Right lobe of liver (tissue), 6 donors: ENCODE results near the gene ZFP62. TPM values are rescaled to one million over a fixed set of nuclear protein-coding genes. Genes with fewer than 3 reads are reported as not detected.
A peak's percentile ranks its signal among the peaks of the same experiment; 100 is the strongest.

Experiments used
- ATAC-seq, 4 donors: fragments of 200-7000 bp; cut with Tn5 transposase; one replicate each; pipeline ENCODE4 v1.9.1; 2020; ENCODE audit warnings: mild to moderate bottlenecking in 4 of 4, moderate library complexity in 4 of 4
- DNase-seq, 3 donors: peaks; one replicate each; pipeline ENCODE4 v3.0.0-alpha.2; 2020
- H3K27ac ChIP-seq, 3 donors: fragments of 200-600 bp; one replicate each; pipeline ENCODE4 v1.8.0; 2022
- H3K27me3 ChIP-seq, 2 donors: fragments of 200-600 bp; one replicate each; pipeline ENCODE4 v1.8.0; 2022
- H3K36me3 ChIP-seq, 4 donors: fragments of 200-600 bp; sonication (generic) in 1 of 4; one replicate each; pipeline versions ENCODE4 v1.5.1 to v1.8.0; 2017 to 2022; ENCODE audit warnings: control low read depth in 1 of 4
- H3K4me1 ChIP-seq, 4 donors: fragments of 200-600 bp; sonication (generic) in 1 of 4; one replicate each; pipeline versions ENCODE4 v1.5.1 to v1.8.0; 2017 to 2022; ENCODE audit warnings: control low read depth in 1 of 4
- H3K4me3 ChIP-seq, 3 donors: fragments of 200-600 bp; one replicate each; pipeline ENCODE4 v1.8.0; 2022
- H3K9me3 ChIP-seq, 4 donors: fragments of 200-600 bp; sonication (generic) in 1 of 4; one replicate each; pipeline versions ENCODE4 v1.5.1 to v1.8.0; 2017 to 2022; ENCODE audit warnings: control low read depth in 1 of 4
- CTCF ChIP-seq, 4 donors: fragments of 200-600 bp in 3 of 4; fragments of 450-650 bp in 1 of 4; IDR thresholded peaks; one replicate each; pipeline versions ENCODE4 v1.5.1 to v1.8.0; 2016 to 2022; ENCODE audit warnings: antibody characterized with exemption in 4 of 4, mild to moderate bottlenecking in 2 of 4
- POLR2A ChIP-seq: fragments of 450-650 bp; IDR thresholded peaks from one replicate; pipeline ENCODE4 v1.6.1; 2017; ENCODE audit warnings: antibody characterized with exemption, mild to moderate bottlenecking
- WGBS: methylation state at CpG from one replicate; pipeline ENCODE4 v1.1.6; 2018; ENCODE audit warnings: low coverage, low lambda C conversion rate; ENCODE audit not compliant: insufficient coverage; ENCODE audit errors: missing lambda C conversion rate; 5-methylcytosine and 5-hydroxymethylcytosine counted together
- intact Hi-C, 2 donors: fragments of 100-400 bp; cut with DNase I; formaldehyde crosslinking; loops; one replicate each; pipeline versions ENCODE4 v1.11.2 to v1.14.1; 2022
- total RNA-seq, 6 experiments: library from RNA; depleted of rRNA in 2 of 6; stranded (reverse); fragments of >200 nt in 2 of 6; fragmentation: NEBNext Ultra II Directional in 3 of 6; extraction: Animal tissue kit (Norgen Biotek cat#: 25700) in 3 of 6; gene quantifications; one replicate each; pipeline versions ENCODE4 v1.1.0 to v1.2.4, GENCODE V29; 2016 to 2023
- donor health status: DM: no; HTN: yes; CAD: no.
- donor health status: DM: no; HTN: no; CAD: no.
- donor health status: DM: no; HTN: no; CAD: no.
- donor health status: DM: no; HTN: yes; CAD: no.
- donor health status: DM: no; HTN: yes; CAD: no.

ZFP62 gene
- total RNA-seq, 6 experiments from 2014 or later, result 3.6 to 9.0 (median 6.0) TPM

DNA sequence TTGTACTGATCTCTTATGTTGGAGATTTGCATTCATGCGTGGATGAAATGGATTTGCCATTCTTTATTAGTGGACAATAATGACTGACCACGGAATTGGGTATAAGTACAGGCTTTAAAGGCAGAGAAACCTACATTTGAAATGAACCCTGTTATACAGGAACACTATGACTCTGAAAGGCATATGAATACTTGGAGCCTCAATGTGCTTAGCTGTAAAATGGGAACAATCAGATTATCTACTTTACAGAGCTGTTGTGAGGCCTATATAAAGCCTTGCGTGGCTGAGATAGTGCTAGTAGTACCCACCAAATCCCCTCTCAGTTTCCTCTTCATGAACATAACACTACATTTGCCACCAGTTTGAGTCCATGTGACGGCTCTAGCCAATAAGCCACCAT lies 39.5 kb downstream of the ZFP62 start:
- H3K4me3 ChIP-seq, result no peak overlapping the region
- H3K36me3 ChIP-seq, result no peaks in the 10 kb centered on the region
- no peak for ATAC-seq
- DNase-seq, result no peak
- WGBS, result 74% methylated on average over 4 of the region's 4 CpGs
- TF ChIP-seq POLR2A (no peak), CTCF (IDR thresholded peaks at IDR 0.05) (no peak)
- peaks cover 0 to 13% (median 0%) of the 10 kb centered on the region in 4 donors for H3K4me1 ChIP-seq
- intact Hi-C loops, result no loop called here
- no peaks in the 10 kb centered on the region for H3K9me3 ChIP-seq
- H3K27me3 ChIP-seq, result no peaks in the 10 kb centered on the region
- H3K27ac ChIP-seq, result peak overlapping the region; percentile 53 to 56 (median 55)

DNA sequence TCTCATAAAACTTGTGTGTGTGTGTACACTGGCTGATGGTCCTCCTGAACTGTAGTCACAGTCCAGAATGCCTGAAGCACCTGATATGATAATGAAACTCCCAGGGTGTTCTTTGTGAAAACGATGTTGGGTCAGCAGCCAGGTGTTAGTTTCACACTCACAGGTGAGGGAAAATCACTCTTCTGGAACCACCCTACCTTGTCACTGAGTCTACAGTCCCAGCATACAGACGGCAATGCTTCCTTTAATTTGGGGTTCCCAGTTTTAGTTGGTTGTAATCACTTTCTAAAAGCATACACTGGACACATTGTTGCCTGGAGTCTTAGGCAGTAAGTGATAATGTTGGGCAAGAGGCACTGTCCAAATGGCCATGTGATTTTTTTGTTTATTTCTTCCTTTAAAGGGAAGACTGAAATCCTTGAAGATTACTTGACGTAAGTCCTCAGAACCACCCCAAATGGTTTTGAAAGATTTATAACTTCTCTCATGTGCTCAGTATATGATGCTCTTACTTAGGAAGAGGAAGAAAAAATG lies 40.2 kb downstream of the ZFP62 start:
- Histone ChIP-seq H3K4me1 (peaks cover 0 to 8% (median 0%) of the 10 kb centered on the region in 4 donors), H3K27ac (peak overlapping the region; percentile 24 to 56 (median 53)), H3K9me3 (no peaks in the 10 kb centered on the region), H3K36me3 (no peaks in the 10 kb centered on the region), H3K27me3 (no peaks in the 10 kb centered on the region), H3K4me3 (no peak overlapping the region)
- WGBS, result 48% methylated on average over 3 of the region's 3 CpGs
- intact Hi-C loops, result no loop called here
- DNase-seq (no peak), ATAC-seq (peak; percentile 27 to 55 (median 38))
- peak; percentile 53 for TF ChIP-seq POLR2A
- no peak for TF ChIP-seq CTCF (IDR thresholded peaks at IDR 0.05)

- intact Hi-C loops, result no loop called here
- 68% methylated on average over 6 of the region's 6 CpGs for WGBS
- DNase-seq, result no peak
- Histone ChIP-seq H3K36me3 (no peaks in the 10 kb centered on the region), H3K4me3 (no peak overlapping the region), H3K4me1 (no peaks in the 10 kb centered on the region), H3K27me3 (no peaks in the 10 kb centered on the region), H3K9me3 (no peaks in the 10 kb centered on the region), H3K27ac (peak overlapping the region in 2 of 3 donors; percentile 93 to 98)
- no peak for ATAC-seq
- TF ChIP-seq CTCF (IDR thresholded peaks at IDR 0.05) (no peak), POLR2A (no peak)
Measured at GRCh38 chr5:180818677-180819341, 42.3 kb downstream of the ZFP62 start.

DNA sequence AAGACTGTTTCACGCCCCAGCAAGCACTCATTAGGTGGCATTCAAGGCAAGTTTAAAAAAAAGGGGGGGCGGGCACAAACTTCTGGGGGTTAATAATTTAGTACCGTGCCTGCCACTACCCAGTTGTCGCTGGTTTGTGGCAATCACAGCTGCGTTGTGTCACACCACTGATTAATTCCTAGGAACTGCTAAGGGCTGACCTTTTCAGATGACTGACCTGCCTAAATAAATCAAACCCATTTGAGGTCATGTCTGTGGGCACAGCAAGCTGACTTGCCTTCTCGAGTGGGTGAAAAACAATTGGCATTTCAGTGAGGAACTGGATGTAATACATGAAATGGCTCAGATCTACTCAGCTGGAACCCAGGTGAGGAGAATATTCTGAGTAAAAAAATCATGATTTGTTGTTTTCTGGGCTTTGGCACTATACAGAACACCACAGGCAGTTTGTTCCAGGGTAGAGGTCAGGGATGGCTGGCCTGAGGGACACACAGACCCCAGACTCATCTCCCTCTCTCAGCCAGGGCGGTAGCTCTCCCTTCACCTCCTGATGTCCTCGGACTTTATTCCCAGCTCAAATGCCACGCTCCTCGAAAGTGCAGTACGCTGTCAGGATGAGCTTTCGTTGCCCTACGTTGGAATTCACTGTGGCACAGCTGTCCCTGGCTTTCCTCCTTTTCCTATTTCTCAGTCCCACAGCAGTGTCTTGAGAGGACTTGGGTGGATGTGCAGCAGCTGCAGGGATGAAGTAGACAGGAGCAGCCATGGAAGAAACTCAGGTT lies 43.0 kb downstream of the ZFP62 start:
- Histone ChIP-seq H3K4me3 (no peak overlapping the region), H3K9me3 (no peaks in the 10 kb centered on the region), H3K27ac (peak overlapping the region; percentile 8 to 98 (median 93)), H3K36me3 (no peaks in the 10 kb centered on the region), H3K4me1 (no peaks in the 10 kb centered on the region), H3K27me3 (no peaks in the 10 kb centered on the region)
- DNase-seq (no peak), ATAC-seq (no peak)
- 41% methylated on average over 12 of the region's 13 CpGs for WGBS
- intact Hi-C loops, result no loop called here
- TF ChIP-seq POLR2A (no peak), CTCF (IDR thresholded peaks at IDR 0.05) (no peak)
